ENCODE measurements around the gene BICDL1.
A peak's percentile ranks its signal among the peaks of the same experiment; 100 is the strongest.
"Not testable (repeated sequence)": the region's sequence is repeated elsewhere in the genome, so short reads cannot be mapped to it uniquely, and the experiment has no call there.

BICDL1 gene

GRCh38 chr12:119964929-119965328, 24.1 kb upstream of the BICDL1 start:
- no peak for TF ChIP-seq CTCF (IDR thresholded peaks at IDR 0.05; ENCODE audit: insufficient read depth, low read length)
- TF ChIP-seq POLR2AphosphoS5 (IDR thresholded peaks at IDR 0.05; ENCODE audit: low read depth), result no peak
- TF ChIP-seq, protein P1, sequence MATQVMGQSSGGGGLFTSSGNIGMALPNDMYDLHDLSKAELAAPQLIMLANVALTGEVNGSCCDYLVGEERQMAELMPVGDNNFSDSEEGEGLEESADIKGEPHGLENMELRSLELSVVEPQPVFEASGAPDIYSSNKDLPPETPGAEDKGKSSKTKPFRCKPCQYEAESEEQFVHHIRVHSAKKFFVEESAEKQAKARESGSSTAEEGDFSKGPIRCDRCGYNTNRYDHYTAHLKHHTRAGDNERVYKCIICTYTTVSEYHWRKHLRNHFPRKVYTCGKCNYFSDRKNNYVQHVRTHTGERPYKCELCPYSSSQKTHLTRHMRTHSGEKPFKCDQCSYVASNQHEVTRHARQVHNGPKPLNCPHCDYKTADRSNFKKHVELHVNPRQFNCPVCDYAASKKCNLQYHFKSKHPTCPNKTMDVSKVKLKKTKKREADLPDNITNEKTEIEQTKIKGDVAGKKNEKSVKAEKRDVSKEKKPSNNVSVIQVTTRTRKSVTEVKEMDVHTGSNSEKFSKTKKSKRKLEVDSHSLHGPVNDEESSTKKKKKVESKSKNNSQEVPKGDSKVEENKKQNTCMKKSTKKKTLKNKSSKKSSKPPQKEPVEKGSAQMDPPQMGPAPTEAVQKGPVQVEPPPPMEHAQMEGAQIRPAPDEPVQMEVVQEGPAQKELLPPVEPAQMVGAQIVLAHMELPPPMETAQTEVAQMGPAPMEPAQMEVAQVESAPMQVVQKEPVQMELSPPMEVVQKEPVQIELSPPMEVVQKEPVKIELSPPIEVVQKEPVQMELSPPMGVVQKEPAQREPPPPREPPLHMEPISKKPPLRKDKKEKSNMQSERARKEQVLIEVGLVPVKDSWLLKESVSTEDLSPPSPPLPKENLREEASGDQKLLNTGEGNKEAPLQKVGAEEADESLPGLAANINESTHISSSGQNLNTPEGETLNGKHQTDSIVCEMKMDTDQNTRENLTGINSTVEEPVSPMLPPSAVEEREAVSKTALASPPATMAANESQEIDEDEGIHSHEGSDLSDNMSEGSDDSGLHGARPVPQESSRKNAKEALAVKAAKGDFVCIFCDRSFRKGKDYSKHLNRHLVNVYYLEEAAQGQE (IDR thresholded peaks at IDR 0.05; ENCODE audit: insufficient replicate concordance, low read depth), result no peak
- no peak for TF ChIP-seq GABPA (IDR thresholded peaks at IDR 0.05; ENCODE audit: low read depth)
- no peak for TF ChIP-seq SPI1 (IDR thresholded peaks at IDR 0.05; ENCODE audit: borderline replicate concordance, low read depth)
- Histone ChIP-seq H3K4me3 (replicated peaks; ENCODE audit: insufficient read depth, low read length) (no peak overlapping the region), H3K27me3 (ENCODE audit: insufficient read depth, poor library complexity, severe bottlenecking) (peaks cover 4% of the 10 kb centered on the region), H3K27ac (replicated peaks) (no peak overlapping the region)
- DNase-seq (ENCODE audit: low read depth in 1 of 2, low spot score in 1 of 2), result no peak

GRCh38 chr12:119980242-119980641, 8.8 kb upstream of the BICDL1 start:
- DNase-seq (ENCODE audit: low read depth in 1 of 2, low spot score in 1 of 2), result no peak
- H3K27me3 ChIP-seq (ENCODE audit: insufficient read depth, poor library complexity, severe bottlenecking), result peaks cover 17% of the 10 kb centered on the region
- no peak overlapping the region for H3K4me3 ChIP-seq (replicated peaks; ENCODE audit: insufficient read depth, low read length)
- no peak overlapping the region for H3K27ac ChIP-seq (replicated peaks)
- no peak for TF ChIP-seq POLR2AphosphoS5 (IDR thresholded peaks at IDR 0.05; ENCODE audit: low read depth)
- no peak for TF ChIP-seq CTCF (IDR thresholded peaks at IDR 0.05; ENCODE audit: insufficient read depth, low read length)
- TF ChIP-seq SPI1 (IDR thresholded peaks at IDR 0.05; ENCODE audit: borderline replicate concordance, low read depth), result no peak
- TF ChIP-seq, protein P1 (IDR thresholded peaks at IDR 0.05; ENCODE audit: insufficient replicate concordance, low read depth), result no peak
- TF ChIP-seq GABPA (IDR thresholded peaks at IDR 0.05; ENCODE audit: low read depth), result no peak

GRCh38 chr12:119980702-119981101, 8.3 kb upstream of the BICDL1 start:
- H3K27me3 ChIP-seq (ENCODE audit: insufficient read depth, poor library complexity, severe bottlenecking), result peaks cover 17% of the 10 kb centered on the region
- not testable (repeated sequence) for H3K27ac ChIP-seq (replicated peaks); DNase-seq (ENCODE audit: low read depth in 1 of 2, low spot score in 1 of 2)

DNA sequence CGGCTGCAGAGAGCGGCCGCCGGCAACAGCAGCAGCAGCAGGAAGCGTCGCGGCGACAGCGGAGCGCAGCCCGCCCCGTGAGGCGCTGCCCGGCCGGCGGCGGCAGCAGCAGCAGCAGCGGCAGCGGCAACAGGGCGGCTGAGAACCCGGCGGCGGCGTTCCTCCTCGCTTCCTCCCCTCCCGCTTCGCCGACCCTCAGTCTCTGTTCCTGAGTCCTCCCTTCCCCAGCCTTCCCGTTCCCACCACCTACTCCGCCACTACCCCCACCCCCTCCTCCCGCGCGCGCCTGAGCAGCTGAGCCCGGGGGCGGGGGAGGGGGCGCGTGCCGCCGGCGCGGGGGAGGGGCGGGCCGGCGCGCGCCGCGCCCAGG, 310 bp downstream of the BICDL1 start:
- DNase-seq (ENCODE audit: low read depth in 1 of 2, low spot score in 1 of 2), result peak in 1 of 2 experiments; percentile 8
- H3K4me3 ChIP-seq (replicated peaks; ENCODE audit: insufficient read depth, low read length), result peak overlapping the region; percentile 51
- peaks cover 31% of the 10 kb centered on the region for H3K27me3 ChIP-seq (ENCODE audit: insufficient read depth, poor library complexity, severe bottlenecking)
- TF ChIP-seq CTCF (IDR thresholded peaks at IDR 0.05; ENCODE audit: insufficient read depth, low read length), result no peak
- TF ChIP-seq, protein P1 (IDR thresholded peaks at IDR 0.05; ENCODE audit: insufficient replicate concordance, low read depth), result no peak
- TF ChIP-seq SPI1 (IDR thresholded peaks at IDR 0.05; ENCODE audit: borderline replicate concordance, low read depth), result no peak
- TF ChIP-seq POLR2AphosphoS5 (IDR thresholded peaks at IDR 0.05; ENCODE audit: low read depth), result no peak
- no peak for TF ChIP-seq GABPA (IDR thresholded peaks at IDR 0.05; ENCODE audit: low read depth)
- H3K27ac ChIP-seq (replicated peaks), result no peak overlapping the region

More at GRCh38 chr12:119980702-119981101, 8.3 kb upstream of the BICDL1 start:
- not testable (repeated sequence) for H3K4me3 ChIP-seq (replicated peaks; ENCODE audit: insufficient read depth, low read length)
